DND-41 (cell line): Measurements from ENCODE around the gene LFNG.

Experiments
- ATAC-seq: fragments of 200-7000 bp; cut with Tn5 transposase; 3 replicates; pipeline ENCODE4 v1.9.1; 2021; ENCODE audit warnings: low read depth; ENCODE audit not compliant: insufficient read depth
- DNase-seq: peaks from one replicate; pipeline ENCODE4 v3.0.0-alpha.2; 2020
- H2AFZ ChIP-seq: 2 replicates; pipeline ENCODE4 v1.6.0; 2012; ENCODE audit warnings: low read depth, low read length
- H3K27ac ChIP-seq: 2 replicates; pipeline ENCODE4 v1.5.1; 2012; ENCODE audit warnings: low read length, inconsistent platforms
- H3K27me3 ChIP-seq: fragments of 200-600 bp; sonication (generic); 2 replicates; pipeline ENCODE4 v1.6.0; 2012; ENCODE audit warnings: low read length, mild to moderate bottlenecking, inconsistent platforms; ENCODE audit not compliant: insufficient read depth, poor library complexity
- H3K36me3 ChIP-seq: 2 replicates; pipeline ENCODE4 v1.5.1; 2012; ENCODE audit warnings: low read length, inconsistent platforms; ENCODE audit not compliant: insufficient read depth
- H3K4me1 ChIP-seq: 2 replicates; pipeline ENCODE4 v1.5.1; 2012; ENCODE audit warnings: mild to moderate bottlenecking, low read length; ENCODE audit not compliant: insufficient read depth
- H3K4me2 ChIP-seq: 2 replicates; pipeline ENCODE4 v1.6.0; 2012; ENCODE audit warnings: mild to moderate bottlenecking, moderate library complexity, low read length, inconsistent platforms; ENCODE audit not compliant: insufficient read depth
- H3K4me3 ChIP-seq, 2 experiments: fragments of 200-600 bp in 1 of 2; shearing (Covaris generic) in 1 of 2; 2 replicates each; pipeline ENCODE4 v1.5.1; 2012 to 2016; ENCODE audit warnings: inconsistent platforms in 2 of 2, low read length in 2 of 2, mild to moderate bottlenecking in 2 of 2, low read depth in 1 of 2, moderate library complexity in 1 of 2
- H3K79me2 ChIP-seq: 2 replicates; pipeline ENCODE4 v1.6.0; 2012; ENCODE audit warnings: low read length, inconsistent platforms; ENCODE audit not compliant: insufficient read depth
- H3K9ac ChIP-seq: 2 replicates; pipeline ENCODE4 v1.6.0; 2012; ENCODE audit warnings: low read depth, mild to moderate bottlenecking, inconsistent platforms, low read length, moderate library complexity
- H3K9me3 ChIP-seq: 2 replicates; pipeline ENCODE4 v1.5.1; 2012; ENCODE audit warnings: low read length, moderate library complexity, mild to moderate bottlenecking, inconsistent platforms; ENCODE audit not compliant: insufficient read depth, severe bottlenecking
- H4K20me1 ChIP-seq: 2 replicates; pipeline ENCODE4 v1.6.0; 2012; ENCODE audit warnings: low read length; ENCODE audit not compliant: insufficient read depth
- CTCF ChIP-seq: IDR thresholded peaks from 2 replicates; pipeline ENCODE4 v1.5.1; 2012; ENCODE audit warnings: borderline replicate concordance, low read length, moderate library complexity, mild to moderate bottlenecking; ENCODE audit not compliant: poor library complexity, severe bottlenecking; ENCODE audit errors: extremely low read depth
- EZH2 ChIP-seq: IDR thresholded peaks from 3 replicates; pipeline ENCODE4 v1.6.1; 2012; ENCODE audit warnings: borderline replicate concordance, low read depth, mild to moderate bottlenecking, moderate library complexity, low read length, inconsistent platforms; ENCODE audit not compliant: severe bottlenecking

The LFNG gene

DNA sequence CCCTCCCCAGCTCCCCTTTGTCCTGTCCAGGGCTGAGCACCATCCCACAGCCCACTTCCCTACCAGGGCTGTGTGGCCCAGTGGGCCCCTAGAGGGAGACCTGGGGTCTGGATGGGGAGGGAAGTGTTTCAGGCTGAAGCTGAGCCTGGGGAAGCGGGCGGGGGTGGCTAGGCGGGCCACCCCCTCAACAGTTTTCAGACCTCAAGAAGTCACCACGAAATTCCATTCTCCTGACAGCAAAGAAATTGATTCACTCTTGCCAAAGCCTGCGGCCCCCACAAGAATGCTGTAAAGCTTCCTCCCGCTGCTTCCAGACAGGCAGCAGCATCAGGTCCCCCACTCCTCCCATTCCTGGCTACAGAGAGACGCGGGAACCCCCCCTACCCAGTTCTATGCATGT is 2.5 kb upstream of the LFNG start:
- Histone ChIP-seq H3K9ac (no peak overlapping the region), H3K27me3 (peaks cover 8% of the 10 kb centered on the region), H2AFZ (no peak overlapping the region), H3K27ac (no peak overlapping the region), H3K9me3 (no peaks in the 10 kb centered on the region), H3K36me3 (no peaks in the 10 kb centered on the region), H4K20me1 (peaks cover 19% of the 10 kb centered on the region), H3K79me2 (no peaks in the 10 kb centered on the region), H3K4me2 (no peak overlapping the region), H3K4me3 (no peak overlapping the region), H3K4me1 (peaks cover 26% of the 10 kb centered on the region)
- ATAC-seq (no peak), DNase-seq (no peak)
- TF ChIP-seq EZH2 (no peak), CTCF (no peak)

DNA sequence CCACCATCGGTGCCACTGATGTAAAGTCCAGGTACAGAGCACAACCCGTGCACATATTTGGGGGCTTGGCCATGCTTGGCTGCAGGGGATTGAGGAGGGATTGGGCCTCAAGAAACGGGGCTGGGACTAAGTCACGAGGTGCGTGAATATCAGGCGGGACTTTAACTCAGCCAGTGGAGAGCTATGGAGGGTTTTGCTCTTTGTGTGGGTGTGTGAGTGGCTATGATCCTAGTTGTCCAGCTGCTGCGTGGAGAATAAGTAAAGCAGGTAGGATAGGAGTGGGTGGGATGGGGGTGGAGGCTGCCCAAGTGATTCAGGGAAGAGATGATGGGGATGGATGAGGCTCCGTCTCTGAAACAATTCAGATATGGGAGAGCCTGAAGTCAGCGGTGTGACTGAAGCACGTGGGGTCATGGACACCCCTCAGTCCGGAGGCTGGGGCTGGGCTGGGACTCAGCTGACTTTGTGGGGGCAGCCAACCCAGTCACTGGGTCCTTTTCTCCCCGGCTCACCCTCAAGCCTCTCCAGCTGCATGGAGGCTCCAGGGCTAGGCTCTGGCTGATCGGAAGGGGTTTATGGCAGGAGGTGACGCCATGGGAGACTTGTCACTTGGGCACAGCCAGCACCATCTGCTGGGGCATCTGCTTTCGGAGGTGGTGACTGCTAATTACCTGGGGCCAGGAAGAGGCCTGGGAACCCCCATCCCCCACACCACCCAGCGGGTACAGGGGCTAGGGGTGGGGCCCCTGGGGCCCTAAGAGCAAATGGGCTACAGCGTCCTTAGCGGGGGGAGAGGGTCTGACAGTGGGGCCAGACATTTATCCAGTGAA is 1.7 kb upstream of the LFNG start:
- Histone ChIP-seq H3K4me2 (no peak overlapping the region), H2AFZ (no peak overlapping the region), H4K20me1 (peaks cover 20% of the 10 kb centered on the region), H3K9ac (no peak overlapping the region), H3K79me2 (no peaks in the 10 kb centered on the region), H3K4me1 (peaks cover 34% of the 10 kb centered on the region), H3K27ac (no peak overlapping the region), H3K36me3 (no peaks in the 10 kb centered on the region), H3K4me3 (no peak overlapping the region), H3K9me3 (no peaks in the 10 kb centered on the region), H3K27me3 (peaks cover 8% of the 10 kb centered on the region)
- ATAC-seq (no peak), DNase-seq (no peak)
- TF ChIP-seq CTCF (no peak), EZH2 (no peak)

GRCh38 chr7:2518737-2519118 is 846 bp upstream of the LFNG start:
- Histone ChIP-seq H3K27ac (no peak overlapping the region), H3K27me3 (peaks cover 8% of the 10 kb centered on the region), H3K9me3 (no peaks in the 10 kb centered on the region), H3K36me3 (no peaks in the 10 kb centered on the region), H3K4me1 (peaks cover 39% of the 10 kb centered on the region), H3K4me2 (peak overlapping the region; percentile 77), H2AFZ (peak overlapping the region; percentile 53; the same call in 1 of the 2 replicates), H4K20me1 (peaks cover 24% of the 10 kb centered on the region), H3K9ac (peak overlapping the region; percentile 39; the same call in 1 of the 2 replicates), H3K4me3 (peak overlapping the region in 1 of 2 experiments; percentile 54; a peak in 2 of 4 replicates), H3K79me2 (no peaks in the 10 kb centered on the region)
- no peak for ATAC-seq
- TF ChIP-seq CTCF (no peak), EZH2 (no peak)
- DNase-seq: no peak
